ENCODE measurements around the gene HNRNPUL1.

HNRNPUL1 gene

DNA sequence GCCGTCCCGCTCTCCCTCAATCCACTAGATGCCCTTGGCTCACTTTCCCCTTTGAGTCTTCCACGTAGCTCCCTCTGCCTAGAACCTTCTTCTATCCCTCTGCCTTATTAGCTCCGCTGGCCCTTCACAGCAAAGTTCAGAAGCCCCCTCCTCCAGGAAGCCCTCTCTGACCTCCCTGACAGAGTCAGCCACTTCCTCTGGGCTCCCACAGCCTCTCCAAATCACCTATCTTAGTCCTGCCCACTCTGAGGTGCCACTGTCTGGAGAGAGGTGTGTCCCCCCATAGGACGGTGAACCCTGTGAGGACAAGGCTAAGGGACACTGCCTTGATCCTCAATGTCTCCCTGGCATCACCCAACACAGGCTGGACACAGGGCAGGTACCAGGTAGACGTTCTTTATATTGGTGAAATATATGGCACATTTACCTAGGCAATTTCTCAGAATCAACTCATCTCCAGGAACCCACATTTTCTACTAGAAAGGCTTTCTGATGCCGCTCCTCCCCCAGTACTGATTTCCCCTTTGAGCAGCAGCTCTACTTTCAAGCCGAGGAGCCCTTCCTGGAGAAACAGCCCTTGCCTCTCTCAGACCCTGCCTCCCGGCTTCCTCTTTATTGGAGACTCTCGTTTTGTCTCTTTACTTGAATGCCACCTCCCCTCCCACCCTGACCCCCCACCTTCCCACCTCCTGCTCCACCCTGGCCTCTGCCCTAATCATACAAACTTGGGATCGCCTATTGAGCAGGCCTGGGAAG lies 93.0 kb downstream of the HNRNPUL1 start:
- Histone ChIP-seq H3K36me3 (replicated peaks) (no peaks in the 10 kb centered on the region), H3K27me3 (replicated peaks) (no peaks in the 10 kb centered on the region), H3K27ac (no peak overlapping the region), H3K4me3 (ENCODE audit: low read depth, low read length) (no peak overlapping the region)
- TF ChIP-seq CTCF (IDR thresholded peaks at IDR 0.05; ENCODE audit: low read depth, low read length, missing control alignments), result no peak
- DNase-seq, result no peak
- in situ Hi-C loops (cut with HindIII; ENCODE audit: low pct_ligation_motif_present, low sequenced_read_pairs), result no loop called here
